GM19324 (cell line): Measurements from ENCODE around the gene XPR1.

ENCODE experiments used
- ATAC-seq: cut with Tn5 transposase; IDR thresholded peaks from one replicate; pipeline ENCODE4 v1.9.1; 2021; ENCODE audit warnings: mild to moderate bottlenecking, moderate library complexity; ENCODE audit not compliant: unreplicated experiment, low FRiP score

XPR1 gene

DNA sequence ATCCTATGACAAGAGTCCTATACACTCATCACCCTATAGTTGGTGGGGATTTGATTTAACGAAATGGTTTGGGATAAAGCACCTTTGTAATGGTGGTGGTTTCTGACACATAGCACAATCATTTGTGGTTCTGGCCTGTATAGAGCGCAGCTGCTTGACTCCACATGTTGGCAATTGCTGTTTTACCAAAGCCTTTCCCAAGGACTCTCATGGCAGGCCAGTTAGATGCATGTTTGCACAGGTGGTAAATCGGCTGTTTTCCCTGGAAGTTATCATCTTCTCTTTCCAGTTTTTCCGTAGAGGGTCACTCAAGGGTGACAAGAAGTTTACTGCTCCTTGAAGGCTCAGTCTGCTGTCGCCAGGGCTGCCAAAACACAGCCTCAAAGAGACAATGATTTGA lies 17.1 kb upstream of the XPR1 start:
- no peak for ATAC-seq

DNA sequence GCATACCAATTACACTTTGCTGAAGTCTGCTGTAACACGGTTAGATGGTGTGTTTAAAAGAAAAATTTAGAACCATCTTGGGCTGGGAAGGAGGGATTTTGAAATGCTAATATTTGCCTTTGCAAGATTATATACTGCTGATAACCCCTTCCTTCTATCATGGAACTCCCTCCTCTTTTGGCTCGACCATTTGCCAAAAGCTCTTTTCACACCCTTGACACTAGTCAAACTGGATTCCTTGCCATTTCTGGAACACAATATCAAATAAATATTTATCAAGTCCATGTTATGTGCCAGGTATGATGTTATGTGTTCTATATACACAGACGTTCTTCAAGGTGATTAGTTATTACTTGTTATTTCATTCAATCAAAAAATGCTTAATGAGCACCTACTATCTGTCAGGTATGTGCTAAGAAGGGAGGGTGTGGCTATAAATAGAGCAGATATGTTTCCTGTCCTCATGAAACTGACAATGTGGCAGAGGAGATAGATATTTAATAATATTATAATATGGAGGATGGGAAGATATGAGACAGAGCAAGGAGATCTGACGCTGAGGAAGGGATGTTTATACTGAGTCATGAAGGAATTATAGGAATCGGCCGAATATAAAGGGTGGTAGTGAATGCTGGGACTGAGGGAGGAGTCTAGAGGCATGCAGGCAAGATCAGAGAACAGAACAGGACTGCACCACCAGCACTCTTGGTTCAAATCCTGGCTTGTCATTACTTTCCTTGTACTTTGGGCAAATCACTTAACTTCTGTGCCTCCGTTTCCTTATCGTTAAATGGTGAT lies 16.1 kb upstream of the XPR1 start:
- no peak for ATAC-seq

GRCh38 chr1:180616439-180616838 lies 15.4 kb upstream of the XPR1 start:
- ATAC-seq, result no peak

DNA sequence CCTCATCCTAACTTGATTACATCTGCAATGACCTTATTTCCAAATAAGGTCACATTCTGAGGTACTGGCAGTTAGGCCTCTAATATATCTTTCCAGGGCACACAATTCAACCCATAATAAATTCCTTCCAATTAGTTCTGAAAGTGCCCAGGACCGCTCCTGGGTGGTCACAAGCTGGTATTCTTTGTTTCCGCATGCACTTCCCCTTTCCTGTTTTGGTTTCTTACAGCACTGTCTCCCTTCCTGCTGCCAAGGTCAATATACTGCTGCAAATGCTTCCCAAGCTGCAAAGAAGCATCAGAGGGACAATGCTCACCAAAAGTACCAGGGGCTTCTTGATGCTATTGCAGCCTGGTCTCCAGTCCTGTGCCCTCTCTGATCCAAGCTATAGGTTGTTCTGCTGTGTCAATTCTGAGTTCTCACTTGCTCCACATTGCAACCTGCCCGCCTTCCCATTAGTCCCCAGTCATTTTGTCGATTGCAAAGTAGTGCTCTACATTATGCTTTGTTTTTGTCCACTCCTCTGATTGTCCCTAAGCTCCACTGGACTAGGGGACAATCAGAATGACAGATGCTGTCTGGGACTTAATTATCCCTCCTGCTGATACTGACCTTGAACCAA lies 13.9 kb upstream of the XPR1 start:
- ATAC-seq, result no peak

DNA sequence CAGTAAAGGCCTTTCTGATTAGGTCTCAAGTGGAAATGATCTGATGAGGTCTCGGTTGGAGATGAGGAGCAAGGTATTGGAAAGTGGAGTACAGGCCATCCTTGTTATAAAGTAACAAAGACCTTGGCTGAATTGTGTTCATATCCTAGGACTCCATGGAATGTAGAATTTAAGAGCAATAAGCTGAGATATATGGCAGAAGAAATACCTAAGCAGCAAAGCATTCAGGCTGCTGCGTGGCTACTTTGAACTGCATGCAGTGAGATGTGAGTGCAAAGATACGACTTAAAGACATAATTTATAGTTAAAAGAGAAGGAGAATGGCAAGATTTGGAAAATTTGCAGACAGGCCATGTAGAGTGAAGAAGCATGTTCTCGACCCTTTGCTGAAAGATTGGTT lies 11.2 kb upstream of the XPR1 start:
- ATAC-seq, result no peak

- ATAC-seq, result no peak
These were observed 8.9 kb upstream of the XPR1 start for GRCh38 chr1:180622658-180623508.

DNA sequence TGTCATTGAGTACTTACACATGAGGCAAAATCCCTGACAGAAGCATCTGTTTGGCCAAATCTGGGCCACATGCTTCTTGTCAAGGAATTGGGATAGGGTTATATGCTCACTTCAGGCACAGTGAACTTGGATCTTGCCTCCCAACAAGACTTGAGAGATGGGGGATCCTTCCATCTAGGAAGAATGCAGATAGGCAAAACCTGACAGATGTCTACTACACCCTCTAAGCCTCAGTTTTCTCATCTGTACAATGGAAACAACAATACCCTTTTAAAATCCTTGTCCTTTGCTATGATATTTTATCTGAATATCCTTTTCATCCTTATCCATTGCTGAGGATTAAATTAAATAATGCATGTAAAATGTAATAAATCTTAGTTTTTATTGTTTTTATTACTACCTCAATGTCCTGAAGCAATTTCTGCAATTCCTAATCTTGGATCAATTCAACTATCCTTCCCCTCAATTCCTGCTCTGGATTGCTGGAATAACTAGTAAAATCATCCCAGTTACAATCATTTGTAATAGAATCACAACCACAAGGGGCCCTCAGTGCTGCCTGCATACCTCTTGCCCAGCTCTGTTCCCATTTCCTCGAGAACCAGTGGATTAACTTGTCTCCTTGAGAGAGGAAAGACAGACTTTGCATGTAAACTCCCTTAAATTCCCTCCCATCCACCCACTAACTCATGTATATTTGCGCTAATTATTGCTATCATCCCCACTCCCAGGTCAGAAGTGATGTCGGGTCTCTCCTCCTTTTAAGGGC lies 8.1 kb upstream of the XPR1 start:
- ATAC-seq, result no peak

DNA sequence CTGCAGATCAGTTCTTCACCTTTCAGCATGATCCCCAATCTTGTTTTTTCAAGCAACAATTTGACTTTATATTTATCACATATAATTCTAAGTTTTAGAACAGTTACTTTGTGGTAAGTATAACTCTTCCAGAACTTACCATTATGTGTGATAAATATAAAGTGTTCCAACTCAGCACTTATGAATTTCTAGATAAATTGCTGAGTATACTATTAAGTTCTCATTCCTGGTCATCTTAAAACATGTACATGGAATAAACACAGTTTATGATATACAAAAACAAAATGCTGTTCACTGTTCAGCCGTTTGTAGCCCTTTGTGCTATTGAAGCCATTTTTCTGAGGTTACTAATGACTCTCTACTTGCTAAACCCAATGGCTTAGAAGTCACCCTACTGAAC lies 5.1 kb upstream of the XPR1 start:
- ATAC-seq, result no peak

GRCh38 chr1:180627411-180627810 lies 4.4 kb upstream of the XPR1 start:
- ATAC-seq, result no peak

DNA sequence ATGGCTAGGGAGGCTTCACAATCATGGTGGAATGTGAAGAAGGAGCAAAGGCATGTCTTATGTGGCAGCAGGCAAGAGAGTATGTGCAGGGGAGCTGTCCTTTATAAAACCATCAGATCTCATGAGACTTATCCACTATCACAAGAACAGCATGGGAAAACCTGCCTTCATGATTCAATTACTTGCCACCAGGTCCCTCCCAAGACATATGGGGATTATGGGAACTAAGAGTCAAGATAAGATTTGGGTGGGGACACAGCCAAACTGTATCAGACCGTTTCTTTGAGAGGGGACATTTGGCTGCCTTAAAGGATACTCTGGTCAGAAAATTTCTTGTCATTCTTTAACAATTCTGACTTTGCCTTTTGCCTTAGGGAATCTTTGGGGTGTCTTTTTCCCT lies 3.2 kb upstream of the XPR1 start:
- ATAC-seq, result no peak

DNA sequence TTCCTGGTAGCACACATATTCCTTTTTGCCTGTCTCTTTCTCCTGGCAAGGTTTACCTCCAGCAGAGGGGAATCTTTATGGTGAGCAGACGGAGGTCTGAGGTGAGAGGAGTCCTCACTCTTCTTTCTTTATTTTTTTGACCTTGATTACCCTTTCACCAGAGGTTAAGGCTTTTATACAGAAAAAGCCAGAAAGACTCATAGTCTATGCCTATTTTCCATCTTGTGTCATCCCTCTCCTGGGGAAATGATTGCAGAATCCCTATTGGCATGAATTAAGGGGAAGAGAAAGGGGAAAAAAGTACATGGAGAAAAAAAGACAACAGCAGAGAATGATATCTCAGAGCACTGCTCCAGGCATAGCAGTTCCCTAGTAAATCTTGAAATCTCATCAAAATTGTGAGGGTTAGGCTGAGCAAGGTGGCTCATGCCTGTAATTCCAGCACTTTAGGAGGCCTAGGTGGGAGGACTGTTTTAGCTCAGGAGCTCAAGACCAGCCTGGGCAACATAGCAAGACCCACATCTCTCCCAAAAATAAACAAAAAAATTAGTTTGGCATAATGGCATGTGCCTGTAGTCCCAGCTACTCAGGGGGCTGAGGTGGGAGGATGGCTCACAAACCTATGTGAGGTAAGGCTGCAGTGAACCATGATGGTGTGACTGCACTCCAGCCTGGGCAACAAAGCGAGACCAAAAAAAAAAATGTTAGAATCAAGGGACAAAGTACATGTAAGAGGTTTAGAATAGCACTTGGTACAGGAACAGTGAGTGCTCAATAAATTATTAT lies 1.2 kb upstream of the XPR1 start:
- ATAC-seq, result no peak

DNA sequence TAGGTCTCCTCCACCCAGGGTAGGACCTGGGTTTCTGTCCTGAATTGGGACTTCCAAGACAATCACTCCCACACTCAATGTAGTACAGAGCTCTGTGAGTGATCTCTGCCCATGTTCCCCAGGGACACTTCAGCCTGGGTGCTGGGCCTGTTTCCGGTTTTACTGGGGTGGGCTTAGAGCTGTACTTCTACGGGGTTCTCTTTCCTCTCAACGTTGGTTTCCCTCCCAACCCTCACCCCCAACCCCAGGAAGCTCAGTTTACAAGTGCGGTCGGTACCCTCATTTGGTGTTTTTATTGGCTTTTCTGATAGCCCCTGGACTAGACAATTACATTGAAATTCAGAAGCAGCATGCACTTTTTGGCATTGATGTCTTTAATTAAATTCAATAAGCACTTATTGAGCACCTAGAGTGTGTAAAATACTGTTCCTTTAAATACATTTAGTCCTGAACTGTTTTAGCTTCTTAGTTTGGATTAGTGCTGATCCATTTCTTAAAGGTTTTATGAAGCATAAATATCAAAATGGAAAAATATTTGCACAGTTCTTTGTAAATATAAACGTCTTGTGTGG lies 542 bp upstream of the XPR1 start:
- no peak for ATAC-seq

GRCh38 chr1:180632326-180633056 lies 669 bp downstream of the XPR1 start:
- ATAC-seq, result peak; percentile 42

- ATAC-seq, result no peak
These were observed 1.5 kb downstream of the XPR1 start for GRCh38 chr1:180633057-180634056.

DNA sequence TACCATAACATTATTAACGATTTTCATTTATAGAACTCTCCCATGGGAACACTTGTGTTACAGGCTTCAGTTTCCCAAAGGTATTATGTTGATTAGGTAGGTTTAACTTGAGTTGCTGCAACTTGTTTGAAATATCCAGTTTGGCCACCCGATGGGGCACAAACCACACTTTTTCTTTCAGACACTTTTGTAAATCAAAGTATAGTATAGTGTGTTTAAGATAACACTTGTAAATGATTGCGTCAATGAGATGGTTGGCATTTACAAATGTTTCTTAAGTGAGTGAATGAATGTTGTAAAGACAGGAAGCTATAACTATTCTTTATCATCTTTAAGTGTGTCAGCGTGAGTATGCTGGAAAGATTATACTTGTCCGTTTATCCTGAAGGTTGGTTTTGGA lies 4.3 kb downstream of the XPR1 start:
- no peak for ATAC-seq

- no peak for ATAC-seq
These were observed 8.0 kb downstream of the XPR1 start for GRCh38 chr1:180639871-180640270.

DNA sequence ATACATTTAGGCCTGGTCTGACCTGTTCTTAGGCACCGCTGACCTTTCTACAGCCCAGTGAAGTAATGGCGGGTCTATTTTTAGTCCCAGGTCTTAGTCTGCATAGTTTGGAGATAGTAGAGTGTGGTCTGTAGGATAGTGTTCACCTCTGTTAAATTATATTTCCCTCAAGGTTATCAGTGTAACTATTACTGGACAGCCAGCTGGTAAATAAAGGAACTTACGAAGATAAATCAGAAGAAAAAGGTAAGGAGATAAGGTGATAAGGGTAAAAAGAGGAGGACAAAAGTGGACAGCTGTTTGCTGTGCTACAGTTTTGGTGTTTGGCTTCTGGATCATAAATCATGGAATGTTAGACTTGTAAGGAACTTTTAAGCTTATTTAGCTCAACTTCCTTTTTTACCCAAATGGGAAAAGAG lies 8.7 kb downstream of the XPR1 start:
- ATAC-seq, result no peak

DNA sequence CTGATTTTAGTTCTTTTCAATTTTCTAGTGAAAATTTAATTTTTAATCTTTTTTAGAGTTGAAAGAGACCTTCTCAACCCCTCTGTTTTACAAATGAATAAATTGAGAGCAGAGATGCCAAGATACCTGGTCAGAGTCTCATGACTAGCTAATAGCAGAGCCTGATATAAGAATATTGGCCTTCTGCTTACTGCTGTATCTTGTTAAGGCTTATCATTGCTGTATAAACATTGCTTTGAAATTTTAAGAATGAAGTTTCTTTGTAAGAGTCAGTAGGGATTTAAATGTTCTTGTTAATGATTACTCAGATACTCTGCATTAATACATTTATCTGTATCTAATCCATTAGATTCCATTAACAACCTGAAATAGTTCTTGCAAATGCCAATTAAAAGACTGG lies 9.8 kb downstream of the XPR1 start:
- no peak for ATAC-seq
